HG02840 (cell line): ENCODE results near the gene ITPR2.

Experiments
- ATAC-seq: cut with Tn5 transposase; IDR thresholded peaks from one replicate; pipeline ENCODE4 v1.9.1; 2021; ENCODE audit warnings: mild to moderate bottlenecking, moderate library complexity, moderate number of reproducible peaks; ENCODE audit not compliant: unreplicated experiment, low FRiP score

Gene ITPR2

GRCh38 chr12:26499979-26500640, 332.9 kb downstream of the ITPR2 start:
- no peak for ATAC-seq

- ATAC-seq, result no peak
Observed at GRCh38 chr12:26496170-26496569, 336.8 kb downstream of the ITPR2 start.

GRCh38 chr12:26493656-26494055, 339.3 kb downstream of the ITPR2 start:
- no peak for ATAC-seq

GRCh38 chr12:26492406-26492805, 340.6 kb downstream of the ITPR2 start:
- no peak for ATAC-seq

GRCh38 chr12:26489908-26490307, 343.1 kb downstream of the ITPR2 start:
- ATAC-seq, result no peak

DNA sequence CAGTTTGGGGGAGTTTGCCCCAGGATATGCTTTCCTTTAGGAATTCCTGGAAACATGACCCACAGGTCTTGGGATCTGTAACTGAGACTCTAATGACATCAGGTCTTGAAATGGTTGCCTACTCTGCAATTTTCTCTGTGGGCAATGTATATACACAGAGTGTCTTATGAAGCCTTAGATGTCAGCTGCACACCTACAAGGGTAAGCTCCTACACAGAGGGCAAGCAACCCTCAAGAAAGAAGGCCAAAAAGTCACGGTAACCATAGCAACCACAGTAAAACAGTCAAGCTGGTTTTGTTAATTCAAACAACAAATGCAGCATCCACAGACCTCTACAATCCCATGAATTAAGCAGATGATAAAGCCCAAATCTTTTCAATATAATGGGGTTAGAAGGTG, 344.6 kb downstream of the ITPR2 start:
- no peak for ATAC-seq

- ATAC-seq, result peak; percentile 84
Observed at GRCh38 chr12:26473291-26473690, 359.7 kb downstream of the ITPR2 start.

DNA sequence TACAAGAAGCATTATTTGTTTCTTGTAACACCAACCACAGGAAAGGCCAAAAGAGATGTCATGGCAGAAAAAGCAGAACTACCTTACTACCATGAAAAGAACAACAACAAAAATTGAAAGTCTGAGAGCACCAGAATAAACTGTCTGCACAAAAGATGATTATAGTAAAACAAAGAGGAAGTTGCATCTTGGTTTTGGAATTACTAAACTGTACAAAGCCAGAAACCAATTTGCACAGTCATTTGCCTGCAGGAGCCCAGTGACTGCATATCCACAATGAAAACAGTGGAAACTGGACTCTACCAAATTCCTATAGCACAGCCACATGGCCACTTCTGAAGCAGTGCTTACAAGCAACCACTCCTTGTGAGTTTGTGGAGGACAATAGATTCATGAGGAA, 361.4 kb downstream of the ITPR2 start:
- ATAC-seq, result peak; percentile 73

DNA sequence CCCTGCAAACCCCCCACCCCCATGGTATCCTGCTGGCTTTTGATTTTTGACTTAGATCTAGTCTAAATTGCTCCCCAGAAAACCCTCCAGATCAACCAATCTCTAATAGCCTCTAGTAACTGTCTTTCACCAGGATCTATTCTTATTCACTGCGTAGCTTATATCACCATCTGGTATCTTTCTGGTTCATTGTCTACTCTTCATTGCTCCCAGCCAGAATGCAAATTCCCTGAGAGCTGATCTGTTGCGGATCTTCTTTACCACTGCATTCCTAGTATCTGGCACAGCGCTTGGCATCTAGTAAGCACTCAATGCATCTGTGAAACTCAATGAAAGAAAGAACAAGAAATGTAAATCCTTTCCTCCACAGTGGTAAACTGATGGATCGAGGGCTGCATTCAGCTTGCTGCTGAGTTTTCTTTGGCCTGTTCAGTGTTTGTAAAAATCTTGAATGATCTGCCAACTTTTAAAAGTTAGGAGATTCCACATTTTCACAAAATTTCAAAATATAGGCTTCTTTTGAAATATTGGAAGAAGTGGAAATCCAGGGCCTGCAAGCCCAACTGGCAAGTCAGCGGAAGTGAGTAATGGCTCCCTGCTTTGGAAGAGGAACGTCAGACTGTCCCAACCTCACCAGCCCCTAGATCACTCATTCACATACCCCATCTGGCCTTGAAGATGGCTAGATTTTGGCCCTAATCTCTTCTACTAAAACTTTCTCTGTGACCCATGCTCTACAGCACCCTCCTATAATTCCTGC, 363.4 kb downstream of the ITPR2 start:
- ATAC-seq, result no peak

- ATAC-seq, result no peak
Observed at GRCh38 chr12:26467351-26467750, 365.6 kb downstream of the ITPR2 start.

DNA sequence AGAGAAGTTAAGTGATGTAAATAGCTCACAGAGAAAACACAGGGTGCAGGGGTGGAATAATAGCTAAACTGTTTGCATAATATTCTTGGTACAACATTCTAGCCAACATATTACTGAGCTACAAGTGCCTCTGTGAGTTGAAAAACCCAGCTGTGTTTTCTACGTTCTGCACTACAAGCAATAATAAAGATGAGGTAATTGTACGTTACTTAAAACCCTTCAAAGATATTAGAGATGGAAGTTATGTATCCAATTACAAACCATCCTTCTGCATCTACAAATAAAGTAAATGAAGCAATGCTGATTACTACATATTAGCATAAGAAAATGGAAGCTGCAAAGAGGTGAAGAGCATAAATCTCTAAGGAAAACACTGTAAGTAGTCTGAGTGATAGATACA, 366.3 kb downstream of the ITPR2 start:
- no peak for ATAC-seq

- no peak for ATAC-seq
Observed at GRCh38 chr12:26465419-26466097, 367.4 kb downstream of the ITPR2 start.

DNA sequence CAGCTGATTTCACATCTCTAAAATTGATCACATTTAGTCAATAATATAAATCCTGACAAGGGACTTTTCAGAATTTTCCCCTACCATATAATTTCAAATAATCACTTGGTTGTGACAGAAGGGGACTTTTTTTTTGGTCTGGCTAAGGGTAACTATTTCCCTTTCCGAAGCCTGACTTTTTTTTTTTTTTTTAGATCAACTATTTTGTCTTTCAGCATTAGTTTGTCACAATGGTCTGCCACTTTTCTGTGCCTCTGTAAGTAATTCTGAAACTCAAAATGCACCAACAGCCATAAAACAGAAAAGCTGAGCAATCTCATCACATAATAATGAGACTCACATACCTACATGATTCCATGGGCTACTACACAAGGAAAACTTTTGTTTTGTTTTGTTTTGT, 371.2 kb downstream of the ITPR2 start:
- ATAC-seq, result no peak

DNA sequence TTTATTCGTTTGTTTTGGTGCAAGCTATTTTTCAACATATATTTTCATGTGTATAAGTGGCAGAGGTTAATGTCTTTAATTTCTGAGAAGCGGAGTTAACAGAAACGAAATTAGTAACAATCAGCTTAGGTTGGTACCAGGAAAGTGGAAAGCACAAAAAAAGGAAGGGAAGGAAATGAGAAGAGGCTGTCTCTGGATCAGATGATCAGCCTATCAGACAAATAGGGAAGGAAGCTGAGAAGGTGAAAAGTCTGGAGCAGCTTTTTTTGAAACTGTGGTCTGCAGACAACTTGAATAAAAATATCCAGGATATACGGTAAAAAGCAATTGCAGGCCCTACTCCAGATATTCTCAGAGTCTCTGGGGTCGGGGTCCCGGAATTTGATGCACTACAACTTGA, 372.6 kb downstream of the ITPR2 start:
- ATAC-seq, result no peak

DNA sequence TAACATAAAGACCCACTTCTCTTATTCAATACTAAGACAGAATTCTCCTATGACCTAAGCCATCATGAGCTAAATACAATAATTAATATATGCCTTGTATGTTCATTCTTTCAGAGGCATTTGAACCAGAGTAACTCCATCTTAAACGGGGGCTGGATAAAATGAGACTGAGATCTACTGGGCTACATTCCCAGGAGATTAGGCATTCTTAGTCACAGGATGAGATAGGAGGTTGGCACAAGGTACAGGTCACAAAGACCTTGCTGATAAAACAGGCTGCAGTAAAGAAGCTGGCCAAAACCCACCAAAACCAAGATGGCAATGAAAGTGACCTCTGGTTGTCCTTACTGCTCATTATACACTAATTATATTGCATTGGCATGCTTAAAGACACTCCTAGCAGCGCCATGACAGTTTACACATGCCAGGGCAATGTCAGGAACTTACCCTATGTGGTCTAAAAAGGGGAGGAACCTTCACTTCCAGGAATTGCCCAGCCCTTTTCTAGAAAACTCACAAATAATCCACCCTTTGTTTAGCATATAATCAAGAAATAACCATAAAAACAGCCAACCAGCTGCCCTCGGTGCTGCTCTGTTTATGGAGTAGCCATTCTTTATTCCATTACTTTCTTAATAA, 376.9 kb downstream of the ITPR2 start:
- ATAC-seq, result no peak

DNA sequence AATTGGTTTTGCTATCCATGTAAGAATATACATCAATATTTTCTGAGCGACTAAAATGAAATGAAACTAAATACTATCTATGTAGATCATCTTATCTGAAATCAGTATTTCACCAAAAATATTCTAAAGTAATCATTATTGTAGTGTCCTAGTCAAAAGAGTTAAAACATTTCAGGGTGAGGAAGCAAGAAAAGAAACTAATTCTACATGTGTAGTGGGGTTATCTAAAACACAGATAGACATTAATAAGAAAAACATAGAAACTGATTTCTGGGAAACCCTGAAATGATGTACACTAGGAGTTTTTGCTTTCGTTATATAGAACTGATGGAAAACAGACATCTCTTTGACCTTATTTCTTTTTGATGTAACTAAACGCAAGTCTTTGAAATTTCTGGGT, 379.7 kb downstream of the ITPR2 start:
- ATAC-seq, result no peak

DNA sequence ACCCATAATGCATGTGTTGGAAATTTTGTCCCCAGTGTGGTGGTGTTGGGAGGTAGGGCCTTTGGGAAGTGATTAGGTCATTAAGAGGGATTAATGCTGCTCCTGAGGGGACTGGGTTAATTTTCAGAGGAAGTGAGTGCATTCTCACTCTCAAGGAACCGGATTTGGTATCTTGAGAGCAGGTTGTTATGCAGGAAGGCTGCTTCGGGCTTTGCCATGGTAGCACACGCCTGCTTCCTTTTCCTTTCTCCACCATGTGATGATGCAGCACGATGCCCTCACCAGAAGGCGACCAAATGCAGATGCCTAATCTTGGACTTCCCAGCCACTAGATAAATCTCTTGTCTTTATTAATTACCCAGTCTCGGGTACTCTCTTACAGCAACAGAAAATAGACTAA, 380.5 kb downstream of the ITPR2 start:
- ATAC-seq, result no peak

DNA sequence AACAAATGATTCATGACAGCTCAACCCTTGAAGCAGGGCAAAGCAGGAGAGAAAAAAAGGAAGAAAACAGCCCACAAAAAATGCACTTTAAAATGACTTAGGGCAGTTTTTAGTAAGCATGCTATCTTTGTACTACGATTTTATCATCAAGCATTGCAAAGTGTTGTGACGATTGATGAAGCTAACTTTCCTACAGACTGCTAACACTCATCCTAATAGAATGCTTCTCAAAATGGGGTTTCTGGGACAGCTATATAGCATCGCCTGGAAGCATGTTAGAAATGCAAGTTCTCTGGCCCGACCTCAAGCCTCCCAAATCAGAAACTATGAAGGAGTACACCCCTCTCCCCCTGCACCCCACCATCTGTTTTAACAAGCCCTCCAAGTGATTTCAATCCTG, 381.2 kb downstream of the ITPR2 start:
- ATAC-seq, result no peak

DNA sequence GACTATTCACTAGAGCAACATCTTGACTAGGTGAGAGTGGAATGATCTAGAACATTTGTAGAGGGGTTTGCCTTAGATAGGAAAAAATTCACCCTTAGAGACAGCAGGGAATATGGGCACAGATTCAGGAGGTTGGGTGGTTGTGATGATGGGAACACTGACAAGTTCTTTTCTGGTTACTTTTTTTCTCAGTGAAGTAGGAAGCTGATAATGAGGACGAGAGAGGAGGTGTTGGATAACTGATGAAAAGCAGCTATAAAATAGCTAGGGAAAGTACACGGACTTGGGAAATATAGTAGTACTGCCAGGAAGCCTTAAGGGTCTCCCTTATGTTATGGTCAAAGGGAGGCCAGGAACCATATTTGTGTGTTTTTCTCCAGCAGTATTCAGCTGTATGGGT, 387.1 kb downstream of the ITPR2 start:
- no peak for ATAC-seq

GRCh38 chr12:26443309-26443708, 389.7 kb downstream of the ITPR2 start:
- ATAC-seq, result no peak

- ATAC-seq, result no peak
Observed at GRCh38 chr12:26441434-26441833, 391.6 kb downstream of the ITPR2 start.
